Neuron (in vitro differentiated cells): Measurements from ENCODE around the gene NES.

Experiments used
- H2AFZ ChIP-seq: one replicate; pipeline ENCODE4 v1.6.1; 2013; ENCODE audit warnings: low read depth, mild to moderate bottlenecking, inconsistent platforms, low read length, moderate library complexity
- H3K27me3 ChIP-seq: one replicate; pipeline ENCODE4 v1.6.1; 2013; ENCODE audit warnings: low read length; ENCODE audit not compliant: insufficient read depth
- H3K36me3 ChIP-seq: one replicate; pipeline ENCODE4 v1.6.1; 2013; ENCODE audit warnings: low read length; ENCODE audit not compliant: insufficient read depth
- H3K4me1 ChIP-seq: one replicate; pipeline ENCODE4 v1.6.1; 2013; ENCODE audit warnings: low read length; ENCODE audit not compliant: insufficient read depth
- H3K4me3 ChIP-seq: 2 replicates; pipeline ENCODE4 v1.5.1; 2013; ENCODE audit warnings: mild to moderate bottlenecking, low read length, moderate library complexity
- H3K9me3 ChIP-seq: one replicate; pipeline ENCODE4 v1.6.1; 2013; ENCODE audit warnings: low read length

The NES gene

DNA sequence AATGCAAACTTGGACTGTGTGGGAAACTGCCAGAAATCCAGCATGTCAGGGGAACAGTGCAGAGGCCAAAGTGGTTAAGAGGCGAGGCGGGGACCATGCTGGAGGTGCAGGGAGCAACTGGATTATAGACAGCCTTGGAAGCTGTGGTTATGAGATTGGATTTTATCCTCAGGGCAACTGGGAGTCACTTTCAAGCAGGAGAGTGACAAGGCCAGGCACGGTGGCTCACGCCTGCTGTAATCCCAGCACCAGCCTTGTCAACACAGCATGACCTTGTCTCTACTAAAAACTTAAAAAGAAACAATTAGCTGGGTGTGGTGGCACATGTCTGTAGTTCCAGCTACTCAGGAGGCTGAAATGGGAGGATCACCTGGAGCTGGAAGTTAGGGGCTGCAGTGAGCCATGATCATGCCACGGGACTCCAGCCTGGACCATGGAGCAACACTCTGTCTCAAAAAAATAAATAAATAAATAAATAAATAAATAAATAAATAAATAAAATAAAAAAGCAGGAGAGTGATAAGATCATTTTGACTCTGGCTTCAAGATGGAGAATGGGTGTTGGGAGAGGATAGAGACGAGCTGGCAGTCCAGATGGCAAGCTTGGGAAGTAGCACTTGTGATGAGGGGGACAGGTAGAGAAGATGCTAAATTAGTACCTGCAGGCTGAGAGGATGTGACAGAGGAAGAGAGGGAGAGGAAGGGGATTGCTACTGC is 54.5 kb downstream of the NES start:
- Histone ChIP-seq H2AFZ (no peak overlapping the region), H3K36me3 (no peaks in the 10 kb centered on the region), H3K9me3 (no peaks in the 10 kb centered on the region), H3K4me1 (peaks cover 9% of the 10 kb centered on the region), H3K4me3 (no peak overlapping the region), H3K27me3 (peaks cover 56% of the 10 kb centered on the region)

DNA sequence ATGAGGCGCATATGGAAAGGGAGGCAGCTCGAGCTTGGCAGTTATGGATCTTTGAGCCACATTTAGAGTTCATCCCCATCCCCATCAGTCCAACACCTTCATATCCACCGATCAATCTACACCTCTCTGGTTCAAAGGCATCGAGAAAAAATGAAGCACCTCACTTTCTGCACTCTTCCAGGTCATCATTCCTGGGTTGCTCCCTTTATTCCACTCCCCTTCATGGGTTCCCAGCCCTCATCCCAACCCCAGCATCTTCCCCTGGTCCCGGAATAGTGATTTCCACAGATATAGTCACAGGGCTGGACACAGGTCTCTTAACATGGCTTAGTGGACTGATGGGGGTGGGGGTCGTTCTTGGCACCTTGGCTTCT is 57.6 kb downstream of the NES start:
- Histone ChIP-seq H3K4me3 (no peak overlapping the region), H3K36me3 (no peaks in the 10 kb centered on the region), H3K4me1 (no peaks in the 10 kb centered on the region), H3K9me3 (no peaks in the 10 kb centered on the region), H2AFZ (no peak overlapping the region), H3K27me3 (peaks cover 50% of the 10 kb centered on the region)

DNA sequence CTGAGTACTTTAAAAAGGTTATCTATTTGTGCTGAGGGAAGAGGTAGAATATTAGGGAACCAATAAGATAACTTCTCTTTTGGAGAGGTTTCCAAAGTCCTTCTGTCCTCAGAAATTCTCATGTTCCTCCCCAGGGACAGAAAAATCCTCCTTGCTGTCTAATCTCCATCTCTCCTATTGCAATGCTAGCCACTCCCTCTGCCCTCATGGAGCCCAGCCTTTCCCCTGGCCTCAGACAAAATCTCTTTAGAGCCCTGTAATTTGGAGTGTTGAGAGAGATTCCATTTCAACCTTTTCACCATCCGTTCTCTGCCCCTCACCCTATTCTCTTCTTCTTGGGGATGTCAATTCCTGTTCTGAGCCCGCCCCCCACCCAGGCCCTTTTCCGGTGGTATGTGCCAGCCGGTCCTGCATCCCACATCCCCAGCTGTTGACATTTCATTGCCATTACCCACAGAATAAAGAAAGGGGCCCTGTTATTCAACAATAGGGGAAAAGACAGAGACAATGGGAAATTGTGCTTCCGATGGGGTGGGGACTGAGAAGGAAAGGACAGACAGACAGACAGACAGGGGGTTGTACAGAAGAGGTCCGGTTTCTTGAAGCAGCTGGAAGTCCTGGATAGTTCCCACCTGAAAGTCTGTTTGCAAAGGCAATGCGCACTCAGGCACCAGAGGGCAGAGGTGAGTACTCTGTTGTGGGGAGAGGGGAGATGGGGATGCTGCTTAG is 58.2 kb downstream of the NES start, which contains the start of gene HAPLN2:
HAPLN2 (plus strand) TSS at position 563 of the 729 bp plus-strand sequence. CDS start 4,076 bp downstream, outside the sequence.
- Histone ChIP-seq H3K4me1 (no peaks in the 10 kb centered on the region), H2AFZ (no peak within 1 kb of the TSS), H3K9me3 (no peaks in the 10 kb centered on the region), H3K27me3 (peaks cover 46% of the 10 kb centered on the region), H3K4me3 (no peak within 1 kb of the TSS), H3K36me3 (no peaks in the 10 kb centered on the region)
